Activated T-helper 1 cell treated with anti-CD3 and anti-CD28 coated beads, Interleukin-12 subunit alpha, Interleukin-12 subunit beta, Interleukin-2, Interleukin-4 antibody, amounts not matched to agents 30 ng/mL and 10 ng/mL and 1 ng/mL, durations not matched to agents 14 hours and 24 hours and 36 hours (primary cell): ENCODE results near the gene BMP10. TPM values are rescaled to one million over a fixed set of nuclear protein-coding genes. Genes with fewer than 3 reads are reported as not detected.

Source experiments
- DNase-seq: peaks from one replicate; pipeline ENCODE4 v3.0.0; 2021; ENCODE audit warnings: low spot score
- H3K27ac Mint-ChIP-seq: one replicate; pipeline ENCODE4 v1.8.0; 2021; ENCODE audit warnings: mild to moderate bottlenecking, mixed read lengths
- H3K27me3 Mint-ChIP-seq: one replicate; pipeline ENCODE4 v1.8.0; 2022; ENCODE audit warnings: mild to moderate bottlenecking, moderate library complexity, mixed read lengths; ENCODE audit not compliant: insufficient read depth
- H3K36me3 Mint-ChIP-seq: one replicate; pipeline ENCODE4 v1.8.0; 2021; ENCODE audit warnings: low read depth, mixed read lengths
- H3K4me1 Mint-ChIP-seq: one replicate; pipeline ENCODE4 v1.8.0; 2021; ENCODE audit warnings: low read depth, mixed read lengths
- H3K4me3 Mint-ChIP-seq: one replicate; pipeline ENCODE4 v1.8.0; 2021; ENCODE audit warnings: mild to moderate bottlenecking, moderate library complexity, mixed read lengths
- H3K9me3 Mint-ChIP-seq: one replicate; pipeline ENCODE4 v1.8.0; 2021; ENCODE audit warnings: mixed read lengths
- intact Hi-C: fragments of 100-400 bp; cut with micrococcal nuclease; formaldehyde crosslinking; loops from one replicate; pipeline ENCODE4 v1.15.1; 2024
- total RNA-seq: library from RNA; stranded (reverse); gene quantifications from 2 replicates; pipeline ENCODE4 v1.2.3, GENCODE V29; 2022

BMP10 gene
- total RNA-seq, 1 donor from 2014 or later: not detected

DNA sequence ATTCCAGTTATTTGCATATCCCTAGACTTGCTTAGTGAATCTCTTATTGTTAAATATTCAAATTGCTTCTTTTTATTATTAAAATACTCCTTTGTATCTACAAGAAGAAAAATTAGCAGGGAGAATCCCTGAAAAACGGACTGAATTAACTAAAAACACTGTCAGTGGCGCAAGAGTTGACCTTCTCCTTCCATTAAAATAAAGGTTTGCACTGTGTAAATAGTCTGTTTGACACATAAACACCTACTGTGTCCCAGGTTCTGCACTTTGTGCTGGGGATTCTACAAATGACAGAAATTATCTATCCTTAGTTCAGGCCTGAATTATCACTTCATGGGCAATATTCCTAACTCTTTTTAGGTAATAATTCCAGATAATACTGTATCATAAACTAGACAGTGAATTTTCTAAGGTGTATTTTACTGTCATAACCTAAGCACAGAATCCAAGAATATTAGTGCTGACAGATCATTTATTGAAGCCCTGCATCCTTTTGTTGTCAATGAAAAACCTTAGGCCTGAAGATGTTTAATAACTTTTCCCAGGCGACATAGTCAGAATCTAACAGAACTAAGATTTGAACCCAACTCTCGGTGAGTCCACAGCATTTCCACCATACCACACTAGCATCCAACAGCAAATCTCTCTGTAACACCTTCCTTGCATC lies 17.0 kb upstream of the BMP10 start:
- no peak overlapping the region for H3K27ac Mint-ChIP-seq
- no peak for DNase-seq
- H3K4me1 Mint-ChIP-seq: peaks cover 8% of the 10 kb centered on the region
- peaks cover 27% of the 10 kb centered on the region for H3K27me3 Mint-ChIP-seq
- no peak overlapping the region for H3K4me3 Mint-ChIP-seq
- intact Hi-C loops: no loop called here
- H3K9me3 Mint-ChIP-seq: no peaks in the 10 kb centered on the region
- no peaks in the 10 kb centered on the region for H3K36me3 Mint-ChIP-seq

GRCh38 chr2:68885811-68886075 lies 14.5 kb upstream of the BMP10 start:
- Mint-ChIP-seq H3K9me3 (no peaks in the 10 kb centered on the region), H3K36me3 (no peaks in the 10 kb centered on the region), H3K27me3 (peaks cover 30% of the 10 kb centered on the region), H3K27ac (no peak overlapping the region), H3K4me3 (no peak overlapping the region), H3K4me1 (no peaks in the 10 kb centered on the region)
- intact Hi-C loops: no loop called here
- no peak for DNase-seq

DNA sequence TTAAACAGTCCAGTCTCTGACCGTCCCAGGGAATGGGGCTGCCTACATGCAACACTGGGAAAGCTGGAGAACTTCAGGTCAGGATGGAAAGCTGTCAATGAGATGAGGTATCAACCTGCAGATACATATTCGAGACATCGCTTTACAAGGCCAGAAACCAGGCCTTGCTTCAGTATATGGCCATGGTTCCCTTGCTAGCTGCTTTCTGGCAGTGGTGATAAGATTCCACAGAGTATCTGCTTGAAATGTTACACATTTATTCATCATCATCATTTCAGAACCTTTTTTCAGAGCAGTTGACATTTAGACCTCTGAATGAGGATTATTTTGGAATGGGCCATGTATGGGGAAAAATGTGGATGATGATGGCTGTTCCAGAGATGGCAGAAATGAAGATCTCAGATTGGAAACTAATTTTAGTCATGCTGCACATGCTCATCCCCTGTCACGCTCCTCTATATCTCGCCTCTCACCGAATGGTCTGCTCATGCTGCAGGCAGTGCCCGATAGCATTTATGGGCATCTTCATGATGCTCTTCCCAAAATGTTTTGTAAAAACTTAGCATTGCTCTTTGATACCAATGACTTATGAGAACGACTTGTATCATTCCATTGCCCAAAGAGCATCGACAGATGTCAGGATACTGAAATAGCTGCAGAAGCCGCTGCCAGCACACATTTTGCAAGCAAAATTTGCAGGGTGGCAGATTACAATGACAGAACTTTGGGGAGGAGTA lies 14.0 kb upstream of the BMP10 start:
- intact Hi-C loops: no loop called here
- H3K27ac Mint-ChIP-seq: no peak overlapping the region
- H3K4me1 Mint-ChIP-seq: no peaks in the 10 kb centered on the region
- H3K4me3 Mint-ChIP-seq: no peak overlapping the region
- no peaks in the 10 kb centered on the region for H3K36me3 Mint-ChIP-seq
- peaks cover 35% of the 10 kb centered on the region for H3K27me3 Mint-ChIP-seq
- H3K9me3 Mint-ChIP-seq: no peaks in the 10 kb centered on the region
- DNase-seq: no peak

DNA sequence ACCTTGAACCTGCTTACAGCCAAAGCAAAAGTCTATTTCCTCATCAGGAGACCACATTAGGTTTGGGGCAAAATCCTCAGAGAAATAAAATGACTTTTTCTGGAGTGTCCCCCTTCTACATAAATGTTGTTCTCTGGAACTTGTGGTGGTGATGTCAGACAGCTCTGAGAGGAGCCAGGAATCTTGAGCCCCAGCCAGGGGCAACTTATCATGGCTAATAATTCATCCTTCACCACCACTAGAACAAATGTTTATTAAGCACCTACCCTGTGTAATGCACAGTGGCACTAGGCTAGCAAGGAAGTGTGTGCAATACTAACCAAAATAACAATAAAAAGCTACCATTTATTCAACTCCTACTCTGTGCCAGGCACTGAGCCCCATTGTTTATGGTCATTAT lies 9.0 kb upstream of the BMP10 start:
- H3K36me3 Mint-ChIP-seq: no peaks in the 10 kb centered on the region
- no peaks in the 10 kb centered on the region for H3K9me3 Mint-ChIP-seq
- intact Hi-C loops: no loop called here
- no peak overlapping the region for H3K27ac Mint-ChIP-seq
- DNase-seq: no peak
- H3K4me3 Mint-ChIP-seq: no peak overlapping the region
- peaks cover 36% of the 10 kb centered on the region for H3K27me3 Mint-ChIP-seq
- no peaks in the 10 kb centered on the region for H3K4me1 Mint-ChIP-seq

- no peak overlapping the region for H3K4me3 Mint-ChIP-seq
- intact Hi-C loops: no loop called here
Measured at GRCh38 chr2:68879296-68879695, 8.1 kb upstream of the BMP10 start.

DNA sequence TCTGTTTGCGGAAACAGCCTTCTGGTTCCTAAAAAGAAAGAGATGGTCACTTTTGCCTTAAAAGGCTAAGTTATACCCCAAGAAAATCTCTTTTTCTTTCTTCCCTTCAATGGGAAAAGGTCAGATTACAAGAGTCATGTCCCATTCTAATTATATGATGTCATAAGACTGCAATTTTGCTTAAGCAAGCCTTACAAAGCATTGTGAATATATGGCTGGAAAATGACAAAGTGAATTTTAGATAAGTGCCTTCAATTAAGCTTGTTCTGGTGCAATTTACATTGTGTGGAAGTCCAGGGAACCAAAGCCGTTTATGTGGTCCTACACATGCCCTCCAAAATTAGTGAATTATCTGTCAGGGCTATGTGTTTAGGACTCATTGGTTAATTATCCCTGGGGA lies 7.6 kb upstream of the BMP10 start:
- H3K27ac Mint-ChIP-seq: no peak overlapping the region
- H3K4me3 Mint-ChIP-seq: no peak overlapping the region
- H3K4me1 Mint-ChIP-seq: no peaks in the 10 kb centered on the region
- peaks cover 33% of the 10 kb centered on the region for H3K27me3 Mint-ChIP-seq
- intact Hi-C loops: no loop called here
- no peak for DNase-seq
- no peaks in the 10 kb centered on the region for H3K9me3 Mint-ChIP-seq
- H3K36me3 Mint-ChIP-seq: no peaks in the 10 kb centered on the region

More at GRCh38 chr2:68879296-68879695, 8.1 kb upstream of the BMP10 start:
- Mint-ChIP-seq H3K27ac (no peak overlapping the region), H3K9me3 (no peaks in the 10 kb centered on the region), H3K36me3 (no peaks in the 10 kb centered on the region), H3K4me1 (no peaks in the 10 kb centered on the region), H3K27me3 (peaks cover 36% of the 10 kb centered on the region)
- DNase-seq: no peak

DNA sequence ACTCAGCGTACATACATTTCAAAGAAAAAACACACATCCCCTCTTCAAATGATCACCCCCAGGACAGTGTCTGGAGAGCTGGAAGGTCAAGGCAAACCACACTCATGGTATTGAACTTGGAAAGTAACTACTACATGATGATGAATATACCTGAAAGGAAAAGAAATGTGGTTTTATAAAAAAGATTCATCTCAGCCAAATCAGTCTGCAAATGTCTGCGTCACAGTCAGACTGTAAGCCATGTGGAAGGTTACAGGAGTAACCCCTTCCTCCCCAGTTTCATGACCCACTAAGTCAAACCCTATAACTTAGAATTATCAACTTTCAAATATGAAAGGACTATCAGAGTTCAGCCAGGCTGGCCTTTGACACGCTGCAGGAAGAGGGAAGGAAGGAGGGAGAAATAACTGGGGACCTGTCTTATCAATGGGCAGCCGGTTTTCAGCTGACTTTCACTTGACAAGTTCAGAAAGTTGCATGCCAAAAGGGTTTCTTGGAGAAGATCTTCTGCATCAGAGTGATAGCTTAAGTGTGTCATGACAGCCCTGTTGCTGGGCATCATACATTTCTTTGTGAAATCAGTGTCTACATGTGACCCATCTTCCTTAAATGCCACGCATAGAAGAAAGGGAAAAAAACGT lies 7.0 kb upstream of the BMP10 start:
- intact Hi-C loops: no loop called here
- H3K4me1 Mint-ChIP-seq: no peaks in the 10 kb centered on the region
- H3K9me3 Mint-ChIP-seq: no peaks in the 10 kb centered on the region
- H3K27me3 Mint-ChIP-seq: peaks cover 32% of the 10 kb centered on the region
- H3K27ac Mint-ChIP-seq: no peak overlapping the region
- no peaks in the 10 kb centered on the region for H3K36me3 Mint-ChIP-seq
- no peak overlapping the region for H3K4me3 Mint-ChIP-seq
- DNase-seq: no peak

DNA sequence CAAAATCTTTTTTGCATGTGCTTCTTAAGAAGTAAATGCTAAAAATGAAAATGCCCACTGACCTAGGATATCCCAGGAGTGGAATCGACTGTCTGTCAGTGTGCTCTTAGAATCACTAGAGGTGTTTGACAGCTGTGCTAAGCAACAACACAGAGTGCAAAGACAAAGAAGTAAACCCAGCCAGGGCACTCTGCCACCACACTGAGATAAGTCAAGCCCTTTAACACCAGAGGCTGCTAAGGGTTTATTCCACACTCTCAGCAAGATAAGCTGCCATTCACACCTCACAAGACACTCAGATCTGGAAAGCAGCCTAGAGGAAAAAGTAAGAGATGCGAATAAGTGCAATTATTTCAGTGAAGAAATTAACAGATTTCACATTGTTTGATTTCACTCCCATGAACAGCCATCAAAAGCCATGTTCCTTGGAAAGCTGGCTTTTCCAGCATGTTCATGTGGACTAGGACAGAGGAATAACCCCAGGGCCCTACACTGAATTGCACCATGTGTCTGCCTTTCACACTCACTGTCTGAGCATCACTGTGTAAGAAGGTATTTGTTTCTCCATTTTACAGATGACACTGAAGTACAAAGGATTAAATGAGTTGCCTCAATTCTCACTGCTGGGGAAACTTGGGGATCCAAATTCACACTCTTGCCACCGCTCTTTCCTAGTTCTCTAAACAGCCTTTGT lies 6.0 kb upstream of the BMP10 start:
- no peaks in the 10 kb centered on the region for H3K9me3 Mint-ChIP-seq
- no peaks in the 10 kb centered on the region for H3K4me1 Mint-ChIP-seq
- H3K27me3 Mint-ChIP-seq: peaks cover 30% of the 10 kb centered on the region
- H3K4me3 Mint-ChIP-seq: no peak overlapping the region
- H3K36me3 Mint-ChIP-seq: no peaks in the 10 kb centered on the region
- intact Hi-C loops: no loop called here
- H3K27ac Mint-ChIP-seq: no peak overlapping the region
- no peak for DNase-seq

DNA sequence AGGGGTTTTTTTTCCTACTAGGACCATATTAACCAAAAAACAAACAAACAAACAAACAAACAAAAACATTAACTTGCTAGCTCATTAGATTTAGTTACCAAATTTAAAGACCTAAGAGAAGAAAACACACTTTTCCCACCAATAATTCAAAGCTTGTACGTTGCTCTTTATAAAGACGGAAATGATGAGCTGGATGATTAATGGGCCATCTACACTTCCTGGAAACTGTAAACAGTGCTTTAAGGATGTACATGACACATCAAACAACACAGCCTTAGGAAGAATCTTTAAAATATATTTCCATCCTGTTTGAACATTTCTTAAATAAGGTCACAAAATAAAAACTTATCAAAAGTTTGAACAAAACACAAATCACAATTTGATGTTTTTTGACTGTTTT lies 982 bp downstream of the BMP10 start:
- Mint-ChIP-seq H3K27me3 (peaks cover 8% of the 10 kb centered on the region), H3K27ac (no peak overlapping the region), H3K4me3 (no peak overlapping the region), H3K36me3 (no peaks in the 10 kb centered on the region), H3K4me1 (peaks cover 5% of the 10 kb centered on the region), H3K9me3 (no peaks in the 10 kb centered on the region)
- no peak for DNase-seq
- intact Hi-C loops: no loop called here

DNA sequence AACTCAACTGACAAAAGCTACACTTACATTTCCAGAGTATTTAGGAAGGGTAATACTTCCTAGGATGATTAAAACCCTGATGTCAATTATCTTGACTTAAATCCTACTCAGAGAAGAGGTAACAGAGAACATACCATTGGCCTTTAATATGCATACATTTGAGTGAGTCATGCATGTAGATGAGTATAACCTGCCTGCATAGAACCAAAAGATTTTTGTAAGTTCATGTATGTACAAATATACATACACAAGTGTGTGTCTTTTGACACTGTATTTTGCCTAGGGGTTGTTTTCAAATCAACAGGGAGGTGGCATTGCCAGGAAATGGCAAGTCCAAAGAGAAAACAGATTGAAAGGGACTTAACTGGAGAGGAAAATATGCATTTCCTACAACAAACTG lies 6.1 kb downstream of the BMP10 start:
- Mint-ChIP-seq H3K27ac (no peak overlapping the region), H3K4me3 (no peak overlapping the region), H3K4me1 (peaks cover 13% of the 10 kb centered on the region), H3K27me3 (peaks cover 6% of the 10 kb centered on the region), H3K9me3 (no peaks in the 10 kb centered on the region), H3K36me3 (no peaks in the 10 kb centered on the region)
- DNase-seq: no peak
- intact Hi-C loops: no loop called here

GRCh38 chr2:68863996-68864395 lies 7.2 kb downstream of the BMP10 start:
- intact Hi-C loops: no loop called here
- no peak for DNase-seq
- no peaks in the 10 kb centered on the region for H3K9me3 Mint-ChIP-seq
- peaks cover 6% of the 10 kb centered on the region for H3K27me3 Mint-ChIP-seq
- peaks cover 16% of the 10 kb centered on the region for H3K4me1 Mint-ChIP-seq
- H3K27ac Mint-ChIP-seq: no peak overlapping the region
- no peaks in the 10 kb centered on the region for H3K36me3 Mint-ChIP-seq
- H3K4me3 Mint-ChIP-seq: no peak overlapping the region

GRCh38 chr2:68862889-68863288 lies 8.3 kb downstream of the BMP10 start:
- DNase-seq: no peak
- H3K9me3 Mint-ChIP-seq: no peaks in the 10 kb centered on the region
- peaks cover 6% of the 10 kb centered on the region for H3K27me3 Mint-ChIP-seq
- H3K4me3 Mint-ChIP-seq: no peak overlapping the region
- H3K27ac Mint-ChIP-seq: no peak overlapping the region
- H3K36me3 Mint-ChIP-seq: no peaks in the 10 kb centered on the region
- H3K4me1 Mint-ChIP-seq: peaks cover 28% of the 10 kb centered on the region
- intact Hi-C loops: no loop called here

- H3K27ac Mint-ChIP-seq: no peak overlapping the region
- peaks cover 6% of the 10 kb centered on the region for H3K27me3 Mint-ChIP-seq
- H3K9me3 Mint-ChIP-seq: no peaks in the 10 kb centered on the region
- no peak overlapping the region for H3K4me3 Mint-ChIP-seq
- no peak for DNase-seq
- peaks cover 33% of the 10 kb centered on the region for H3K4me1 Mint-ChIP-seq
- intact Hi-C loops: no loop called here
- no peaks in the 10 kb centered on the region for H3K36me3 Mint-ChIP-seq
Measured at GRCh38 chr2:68861330-68861729, 9.9 kb downstream of the BMP10 start.
